Ascending aorta (tissue), 2 donors: Measurements from ENCODE around the gene ARHGEF1. TPM values are rescaled to one million over a fixed set of nuclear protein-coding genes. Genes with fewer than 3 reads are reported as not detected.

Source experiments
- DNase-seq, 2 donors: peaks; one replicate each; pipeline ENCODE4 v3.0.0-alpha.2; 2019; ENCODE audit warnings: low spot score in 2 of 2
- H3K27ac ChIP-seq, 2 donors: fragments of 200-600 bp; sonication (generic); one replicate each; pipeline ENCODE4 v1.5.1; 2016 to 2017; ENCODE audit warnings: mild to moderate bottlenecking in 1 of 2
- H3K27me3 ChIP-seq: fragments of 200-600 bp; sonication (generic); one replicate; pipeline ENCODE4 v1.5.1; 2017
- H3K36me3 ChIP-seq, 2 donors: fragments of 200-600 bp; sonication (generic); one replicate each; pipeline ENCODE4 v1.5.1; 2016
- H3K4me1 ChIP-seq, 2 donors: fragments of 200-600 bp; sonication (generic); one replicate each; pipeline ENCODE4 v1.5.1; 2016 to 2017; ENCODE audit warnings: mild to moderate bottlenecking in 1 of 2
- H3K4me3 ChIP-seq, 2 donors: fragments of 200-600 bp; sonication (generic); one replicate each; pipeline ENCODE4 v1.5.1; 2016 to 2017; ENCODE audit warnings: mild to moderate bottlenecking in 1 of 2
- H3K9me3 ChIP-seq, 2 donors: fragments of 200-600 bp; sonication (generic); one replicate each; pipeline ENCODE4 v1.5.1; 2016
- CTCF ChIP-seq, 3 experiments: fragments of 200-600 bp in 2 of 3; fragments of 450-650 bp in 1 of 3; sonication (generic) in 2 of 3; IDR thresholded peaks; one replicate each; pipeline ENCODE4 v1.5.1; 2016 to 2019; ENCODE audit warnings: antibody characterized with exemption in 3 of 3, mild to moderate bottlenecking in 1 of 3, moderate library complexity in 1 of 3
- intact Hi-C: fragments of 100-400 bp; cut with DNase I; formaldehyde crosslinking; loops from one replicate; pipeline ENCODE4 v1.15.1; 2023
- total RNA-seq: library from RNA; depleted of rRNA; stranded (reverse); fragments of >200 nt; gene quantifications from one replicate; pipeline ENCODE4 v1.1.0, GENCODE V29; 2016

Gene ARHGEF1
- total RNA-seq, 1 donor from 2014 or later, result 178 TPM

GRCh38 chr19:41863209-41863931, 19.6 kb upstream of the ARHGEF1 start:
- intact Hi-C loops, result loop anchor here (5.0 kb wide), 1 partner anchor 214 kb away; the partner anchor contains the start of gene ZNF574
- peaks cover 65 to 66% of the 10 kb centered on the region in 2 donors for H3K36me3 ChIP-seq

GRCh38 chr19:41864374-41864773, 18.6 kb upstream of the ARHGEF1 start:
- intact Hi-C loops, result loop anchor here (5.0 kb wide), 1 partner anchor 213 kb away; the partner anchor contains the start of gene ZNF574
- Histone ChIP-seq H3K4me1 (peaks cover 25 to 27% of the 10 kb centered on the region in 2 donors), H3K27ac (no peak overlapping the region), H3K27me3 (no peaks in the 10 kb centered on the region), H3K36me3 (peaks cover 75 to 76% of the 10 kb centered on the region in 2 donors), H3K9me3 (no peaks in the 10 kb centered on the region), H3K4me3 (no peak overlapping the region)
- DNase-seq, result no peak
- TF ChIP-seq CTCF (IDR thresholded peaks at IDR 0.05), result no peak

More at GRCh38 chr19:41863209-41863931, 19.6 kb upstream of the ARHGEF1 start:
- Histone ChIP-seq H3K4me1 (peaks cover 25 to 27% of the 10 kb centered on the region in 2 donors), H3K9me3 (no peaks in the 10 kb centered on the region), H3K27me3 (no peaks in the 10 kb centered on the region), H3K27ac (no peak overlapping the region), H3K4me3 (no peak overlapping the region)
- no peak for TF ChIP-seq CTCF (IDR thresholded peaks at IDR 0.05)
- DNase-seq, result no peak

- Histone ChIP-seq H3K27me3 (no peaks in the 10 kb centered on the region), H3K36me3 (peaks cover 88 to 90% of the 10 kb centered on the region in 2 donors), H3K4me1 (peaks cover 17 to 18% of the 10 kb centered on the region in 2 donors), H3K27ac (no peak overlapping the region), H3K4me3 (no peak overlapping the region), H3K9me3 (no peaks in the 10 kb centered on the region)
- TF ChIP-seq CTCF (IDR thresholded peaks at IDR 0.05), result no peak
- no peak for DNase-seq
- intact Hi-C loops, result no loop called here
Observed at GRCh38 chr19:41866284-41866683, 16.7 kb upstream of the ARHGEF1 start.

- Histone ChIP-seq H3K36me3 (peaks cover 78 to 79% of the 10 kb centered on the region in 2 donors), H3K27ac (no peak overlapping the region), H3K4me1 (peaks cover 0 to 2% of the 10 kb centered on the region in 2 donors), H3K9me3 (no peaks in the 10 kb centered on the region), H3K4me3 (no peak overlapping the region), H3K27me3 (no peaks in the 10 kb centered on the region)
- no peak for TF ChIP-seq CTCF (IDR thresholded peaks at IDR 0.05)
- no peak for DNase-seq
- intact Hi-C loops, result no loop called here
Observed at GRCh38 chr19:41868120-41868988, 14.6 kb upstream of the ARHGEF1 start.

GRCh38 chr19:41868989-41869300, 14.0 kb upstream of the ARHGEF1 start:
- Histone ChIP-seq H3K4me1 (peaks cover 0 to 2% of the 10 kb centered on the region in 2 donors), H3K27ac (no peak overlapping the region), H3K27me3 (no peaks in the 10 kb centered on the region), H3K4me3 (no peak overlapping the region), H3K36me3 (peaks cover 74 to 75% of the 10 kb centered on the region in 2 donors), H3K9me3 (no peaks in the 10 kb centered on the region)
- no peak for DNase-seq
- TF ChIP-seq CTCF (IDR thresholded peaks at IDR 0.05), result no peak
- intact Hi-C loops, result no loop called here
